Activated naive CD8-positive, alpha-beta T cell (primary cell): ENCODE measurements around the gene C12orf56.

Experiments used
- H3K27ac Mint-ChIP-seq: one replicate; pipeline ENCODE4 v1.8.0; 2021; ENCODE audit warnings: mixed read lengths
- H3K27me3 Mint-ChIP-seq: one replicate; pipeline ENCODE4 v1.8.0; 2021; ENCODE audit warnings: mixed read lengths
- H3K36me3 Mint-ChIP-seq: one replicate; pipeline ENCODE4 v1.8.0; 2021; ENCODE audit warnings: mixed read lengths
- H3K4me1 Mint-ChIP-seq: one replicate; pipeline ENCODE4 v1.8.0; 2021; ENCODE audit warnings: low read depth, mixed read lengths
- H3K4me3 Mint-ChIP-seq: one replicate; pipeline ENCODE4 v1.8.0; 2021; ENCODE audit warnings: mild to moderate bottlenecking, mixed read lengths
- H3K9me3 Mint-ChIP-seq: one replicate; pipeline ENCODE4 v1.8.0; 2021; ENCODE audit warnings: low read depth, mixed read lengths

C12orf56 gene

GRCh38 chr12:64390275-64390851, at the start of gene C12orf56:
Gene C12orf56 (minus strand): TSS chr12:64390758. CDS start chr12:64390565, 193 bp downstream.
- no peaks in the 10 kb centered on the region for H3K9me3 Mint-ChIP-seq
- H3K36me3 Mint-ChIP-seq, result no peaks in the 10 kb centered on the region
- H3K27me3 Mint-ChIP-seq, result no peaks in the 10 kb centered on the region
- peak within 1 kb of the TSS; percentile 58 for H3K27ac Mint-ChIP-seq
- H3K4me3 Mint-ChIP-seq, result peak within 1 kb of the TSS; percentile 85
- H3K4me1 Mint-ChIP-seq, result peaks cover 17% of the 10 kb centered on the region

DNA sequence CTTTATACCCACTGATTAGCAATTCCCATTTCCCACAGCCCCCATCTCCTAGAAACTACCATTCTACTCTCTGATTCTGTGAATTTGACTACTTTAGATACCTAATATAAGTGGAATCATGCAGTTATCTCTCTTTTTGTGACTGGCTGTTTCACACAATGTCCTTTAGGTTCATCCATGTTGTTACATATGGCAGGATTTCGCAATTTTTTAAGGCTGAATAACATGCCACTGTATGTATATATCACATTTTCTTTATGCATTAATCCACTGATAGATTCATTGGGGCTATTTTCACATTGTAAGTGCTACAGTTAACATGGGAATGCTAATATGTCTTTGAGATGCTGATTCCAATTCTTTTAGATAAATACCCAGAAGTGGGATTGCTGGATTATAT, 49.5 kb upstream of the C12orf56 start:
- peaks cover 19% of the 10 kb centered on the region for H3K36me3 Mint-ChIP-seq
- H3K9me3 Mint-ChIP-seq, result no peaks in the 10 kb centered on the region
- no peaks in the 10 kb centered on the region for H3K27me3 Mint-ChIP-seq
- no peak overlapping the region for H3K4me3 Mint-ChIP-seq
- H3K4me1 Mint-ChIP-seq, result peaks cover 6% of the 10 kb centered on the region
- H3K27ac Mint-ChIP-seq, result no peak overlapping the region

DNA sequence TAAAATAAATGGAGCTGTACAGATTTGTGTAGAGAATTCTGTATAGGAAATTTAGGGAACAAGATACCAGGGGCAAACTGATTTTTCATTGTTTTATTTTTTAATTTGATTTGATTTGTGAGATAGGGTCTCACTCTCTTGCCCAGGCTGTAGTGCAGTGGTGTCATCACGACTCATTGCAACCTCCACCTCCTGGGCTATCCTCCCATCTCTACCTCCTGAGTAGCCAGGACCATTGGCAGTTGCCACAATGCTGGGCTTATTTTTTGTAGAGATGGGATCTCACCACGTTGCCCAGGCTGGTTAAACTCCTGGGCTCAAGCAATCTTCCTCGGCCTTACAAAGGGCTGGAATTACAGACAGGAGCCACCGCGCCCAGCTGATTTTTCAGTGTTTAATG, 43.4 kb upstream of the C12orf56 start:
- no peak overlapping the region for H3K27ac Mint-ChIP-seq
- H3K4me1 Mint-ChIP-seq, result no peaks in the 10 kb centered on the region
- peaks cover 24% of the 10 kb centered on the region for H3K36me3 Mint-ChIP-seq
- H3K4me3 Mint-ChIP-seq, result no peak overlapping the region
- H3K27me3 Mint-ChIP-seq, result no peaks in the 10 kb centered on the region
- no peaks in the 10 kb centered on the region for H3K9me3 Mint-ChIP-seq

DNA sequence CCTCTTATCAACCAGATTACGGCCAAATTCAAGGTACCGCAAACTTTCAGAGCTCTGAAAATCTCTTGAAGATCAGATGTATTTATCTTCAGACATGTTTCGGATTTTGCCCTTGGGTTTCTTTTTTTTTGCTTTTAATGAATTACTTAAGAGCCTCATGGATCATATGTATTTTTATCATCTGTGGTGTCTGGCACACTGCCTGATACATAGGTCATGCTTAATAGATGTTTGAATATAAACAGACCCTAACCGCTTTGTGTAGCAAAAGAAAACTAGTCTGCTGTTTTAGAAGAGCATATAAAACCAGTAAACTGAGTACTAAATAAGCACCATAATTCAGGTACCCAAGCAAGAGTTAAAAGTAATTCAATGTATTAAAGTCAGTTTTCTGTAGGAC, 41.2 kb upstream of the C12orf56 start:
- Mint-ChIP-seq H3K27me3 (no peaks in the 10 kb centered on the region), H3K27ac (no peak overlapping the region), H3K4me3 (no peak overlapping the region), H3K36me3 (peaks cover 19% of the 10 kb centered on the region), H3K9me3 (no peaks in the 10 kb centered on the region), H3K4me1 (no peaks in the 10 kb centered on the region)

DNA sequence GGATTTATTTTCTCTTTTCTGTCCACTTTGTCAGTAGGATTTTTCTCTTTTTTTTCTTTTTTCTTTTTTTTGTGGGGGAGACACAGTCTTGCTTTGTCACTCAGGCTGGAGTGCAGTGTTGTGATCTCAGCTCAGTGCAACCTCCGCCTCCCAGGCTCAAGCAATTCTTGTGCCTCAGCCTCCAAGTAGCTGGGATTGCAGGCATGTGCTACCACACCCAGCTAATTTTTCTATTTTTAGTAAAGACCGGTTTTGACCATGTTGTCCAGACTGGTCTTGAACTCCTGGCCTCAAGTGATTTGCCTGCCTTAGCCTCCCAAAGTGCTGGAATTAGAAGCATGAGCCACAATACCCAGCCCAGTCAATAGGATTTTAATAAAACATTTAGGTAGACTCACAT, 40.3 kb upstream of the C12orf56 start:
- Mint-ChIP-seq H3K36me3 (peaks cover 18% of the 10 kb centered on the region), H3K4me3 (no peak overlapping the region), H3K27me3 (no peaks in the 10 kb centered on the region), H3K4me1 (no peaks in the 10 kb centered on the region), H3K27ac (no peak overlapping the region), H3K9me3 (no peaks in the 10 kb centered on the region)

DNA sequence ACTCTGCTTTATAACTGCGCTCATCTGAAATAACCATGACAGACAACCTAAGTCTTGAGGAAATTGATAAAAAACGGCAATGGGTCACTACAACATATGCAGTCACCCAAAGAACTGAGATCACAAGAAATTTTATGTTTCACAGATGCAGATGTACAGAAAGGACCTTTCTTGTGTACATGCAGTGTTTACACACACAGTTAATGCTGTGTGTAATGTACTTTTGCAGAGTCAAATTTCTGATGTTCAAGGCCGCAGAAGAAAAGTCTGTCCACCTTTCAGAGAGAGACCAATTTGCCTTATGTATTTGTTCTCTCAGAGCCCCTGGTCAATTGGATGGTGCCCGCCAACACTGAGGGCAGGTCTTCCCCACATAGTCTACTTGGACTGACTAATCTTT, 38.4 kb upstream of the C12orf56 start:
- H3K9me3 Mint-ChIP-seq, result no peaks in the 10 kb centered on the region
- H3K27ac Mint-ChIP-seq, result no peak overlapping the region
- H3K27me3 Mint-ChIP-seq, result no peaks in the 10 kb centered on the region
- peaks cover 20% of the 10 kb centered on the region for H3K36me3 Mint-ChIP-seq
- H3K4me1 Mint-ChIP-seq, result no peaks in the 10 kb centered on the region
- no peak overlapping the region for H3K4me3 Mint-ChIP-seq

DNA sequence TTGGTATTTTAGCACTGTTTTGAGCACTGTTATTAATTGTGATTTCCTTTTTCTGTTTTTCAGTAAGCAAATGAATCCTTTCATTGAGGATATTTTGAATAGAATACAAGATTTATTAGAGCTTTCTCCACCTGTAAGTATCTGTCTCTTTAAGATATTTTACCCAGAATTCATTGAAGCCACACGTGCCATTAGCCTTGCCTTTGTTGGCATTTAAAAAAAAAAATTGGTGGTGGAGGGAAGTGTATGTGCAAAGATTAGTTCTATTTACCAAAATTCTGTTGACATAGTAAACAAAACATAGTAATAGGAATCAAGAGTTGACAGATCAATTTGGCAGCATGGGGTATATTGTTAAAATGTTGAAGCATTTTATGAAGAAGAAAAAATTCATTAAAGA, 37.4 kb upstream of the C12orf56 start:
- Mint-ChIP-seq H3K9me3 (no peaks in the 10 kb centered on the region), H3K4me3 (no peak overlapping the region), H3K4me1 (no peaks in the 10 kb centered on the region), H3K36me3 (peaks cover 21% of the 10 kb centered on the region), H3K27me3 (no peaks in the 10 kb centered on the region), H3K27ac (no peak overlapping the region)

GRCh38 chr12:64419696-64420095, 29.1 kb upstream of the C12orf56 start:
- Mint-ChIP-seq H3K36me3 (peaks cover 21% of the 10 kb centered on the region), H3K27me3 (no peaks in the 10 kb centered on the region), H3K4me1 (peaks cover 14% of the 10 kb centered on the region), H3K9me3 (no peaks in the 10 kb centered on the region), H3K4me3 (no peak overlapping the region), H3K27ac (no peak overlapping the region)

DNA sequence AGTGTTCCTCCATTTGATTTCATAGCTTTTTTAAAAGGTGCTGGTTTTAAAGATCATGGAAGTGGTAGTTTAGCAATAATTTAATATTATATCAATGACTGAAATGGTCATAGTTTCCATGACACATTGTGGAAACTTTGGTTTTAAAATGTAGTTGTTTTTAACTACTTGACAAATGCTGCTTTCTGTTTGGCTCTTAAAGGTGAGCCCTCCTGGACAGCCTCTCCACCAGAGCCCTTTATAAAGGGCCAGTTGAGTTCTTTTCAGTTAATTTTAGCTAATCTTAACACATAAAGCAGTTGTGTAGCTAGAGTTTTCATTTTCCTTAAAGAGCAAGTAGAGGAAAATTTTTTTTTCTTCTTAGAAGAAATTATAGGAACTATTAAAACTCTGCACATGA, 27.7 kb upstream of the C12orf56 start:
- H3K27me3 Mint-ChIP-seq, result no peaks in the 10 kb centered on the region
- peak overlapping the region; percentile 81 for H3K27ac Mint-ChIP-seq
- H3K4me3 Mint-ChIP-seq, result no peak overlapping the region
- H3K36me3 Mint-ChIP-seq, result peaks cover 19% of the 10 kb centered on the region
- H3K4me1 Mint-ChIP-seq, result peaks cover 14% of the 10 kb centered on the region
- no peaks in the 10 kb centered on the region for H3K9me3 Mint-ChIP-seq

DNA sequence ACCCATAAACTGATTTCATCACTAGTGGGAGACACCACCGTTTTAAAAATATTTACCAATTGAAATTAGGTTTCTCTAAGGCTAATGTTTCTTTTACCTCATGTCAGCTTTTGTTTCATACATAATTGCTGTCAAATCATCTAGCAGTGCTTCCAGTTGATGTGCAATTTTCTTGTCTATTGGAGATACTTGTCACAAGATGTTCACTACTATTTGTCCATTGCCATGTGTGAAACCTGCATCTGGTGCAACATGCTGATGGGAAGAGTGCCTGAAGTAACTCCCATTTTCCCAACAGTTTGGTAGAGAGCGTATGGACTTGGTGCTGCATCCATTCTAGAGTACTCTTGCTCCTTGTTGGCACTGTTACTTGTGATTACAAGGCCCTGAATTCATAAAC, 23.3 kb upstream of the C12orf56 start:
- Mint-ChIP-seq H3K4me3 (no peak overlapping the region), H3K4me1 (peaks cover 15% of the 10 kb centered on the region), H3K9me3 (no peaks in the 10 kb centered on the region), H3K27ac (no peak overlapping the region), H3K27me3 (no peaks in the 10 kb centered on the region), H3K36me3 (peaks cover 19% of the 10 kb centered on the region)

DNA sequence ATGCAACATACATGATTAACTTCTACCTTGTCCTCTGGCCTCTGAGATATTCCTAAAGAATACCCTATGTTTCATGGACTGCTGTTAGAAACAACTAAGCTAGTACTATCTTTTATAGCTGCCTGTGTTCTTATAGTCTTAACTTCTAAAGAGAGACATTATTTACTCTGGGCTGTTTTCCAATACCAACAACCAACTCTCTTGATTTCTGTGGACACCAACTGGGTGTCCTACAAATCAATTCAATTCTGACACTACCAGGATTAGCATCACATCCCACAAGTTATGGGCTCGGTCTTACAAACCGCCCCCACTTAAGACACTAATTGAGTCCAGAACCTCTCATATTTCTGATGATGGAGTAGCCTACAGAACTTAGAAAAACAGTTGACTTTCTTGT, 21.9 kb upstream of the C12orf56 start:
- Mint-ChIP-seq H3K36me3 (peaks cover 17% of the 10 kb centered on the region), H3K4me1 (peaks cover 9% of the 10 kb centered on the region), H3K27ac (no peak overlapping the region), H3K4me3 (no peak overlapping the region), H3K9me3 (no peaks in the 10 kb centered on the region), H3K27me3 (no peaks in the 10 kb centered on the region)

- H3K4me1 Mint-ChIP-seq, result peaks cover 14% of the 10 kb centered on the region
- no peaks in the 10 kb centered on the region for H3K9me3 Mint-ChIP-seq
- no peak overlapping the region for H3K27ac Mint-ChIP-seq
- peaks cover 16% of the 10 kb centered on the region for H3K36me3 Mint-ChIP-seq
- no peak overlapping the region for H3K4me3 Mint-ChIP-seq
- no peaks in the 10 kb centered on the region for H3K27me3 Mint-ChIP-seq
These were observed 20.9 kb upstream of the C12orf56 start for GRCh38 chr12:64411427-64411826.

DNA sequence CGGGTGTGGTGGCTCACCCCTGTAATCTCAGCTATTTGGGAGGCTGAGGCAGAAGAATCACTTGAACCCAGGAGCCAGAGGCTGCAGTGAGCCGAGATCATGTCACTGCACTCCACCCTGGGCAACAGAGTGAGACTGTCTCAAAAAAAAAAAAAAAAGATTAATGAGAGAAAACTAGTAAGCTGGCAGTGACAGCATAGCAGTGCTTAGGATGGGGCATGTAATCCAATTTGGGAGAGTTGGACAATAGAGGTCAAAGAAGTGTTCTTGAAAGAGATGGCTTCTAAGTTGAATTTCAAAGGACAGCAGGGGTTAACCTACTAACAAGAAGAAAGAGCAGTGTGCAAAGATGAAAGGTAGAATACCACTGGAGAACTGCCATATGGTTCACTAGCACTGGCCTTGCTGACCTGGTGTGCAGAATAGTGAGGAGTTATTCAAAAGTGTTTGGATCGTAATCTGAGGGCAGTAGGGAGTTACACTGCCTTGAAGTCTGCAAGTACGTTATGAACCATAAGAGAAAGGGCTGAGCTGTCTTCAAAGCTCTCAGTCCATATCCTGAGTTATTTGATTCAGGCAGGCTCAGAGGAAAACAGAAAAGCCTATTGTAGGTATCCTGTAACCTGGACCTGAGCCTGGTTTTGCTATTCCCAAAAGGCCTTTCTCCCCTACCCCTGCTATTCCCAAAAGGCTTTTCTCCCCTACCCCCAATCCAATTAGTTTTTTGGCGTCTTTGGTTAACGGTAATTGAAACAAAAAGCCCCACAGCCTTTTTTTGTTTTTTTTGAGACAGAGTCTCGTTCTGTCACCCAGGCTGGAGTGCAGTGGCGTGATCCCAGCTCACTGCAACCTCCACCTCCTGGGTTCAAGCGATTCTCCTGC, 17.0 kb upstream of the C12orf56 start:
- peak overlapping the region; percentile 34 for H3K27ac Mint-ChIP-seq
- H3K27me3 Mint-ChIP-seq, result no peaks in the 10 kb centered on the region
- peak overlapping the region; percentile 25 for H3K4me3 Mint-ChIP-seq
- no peaks in the 10 kb centered on the region for H3K9me3 Mint-ChIP-seq
- H3K36me3 Mint-ChIP-seq, result peaks cover 10% of the 10 kb centered on the region
- peaks cover 21% of the 10 kb centered on the region for H3K4me1 Mint-ChIP-seq

DNA sequence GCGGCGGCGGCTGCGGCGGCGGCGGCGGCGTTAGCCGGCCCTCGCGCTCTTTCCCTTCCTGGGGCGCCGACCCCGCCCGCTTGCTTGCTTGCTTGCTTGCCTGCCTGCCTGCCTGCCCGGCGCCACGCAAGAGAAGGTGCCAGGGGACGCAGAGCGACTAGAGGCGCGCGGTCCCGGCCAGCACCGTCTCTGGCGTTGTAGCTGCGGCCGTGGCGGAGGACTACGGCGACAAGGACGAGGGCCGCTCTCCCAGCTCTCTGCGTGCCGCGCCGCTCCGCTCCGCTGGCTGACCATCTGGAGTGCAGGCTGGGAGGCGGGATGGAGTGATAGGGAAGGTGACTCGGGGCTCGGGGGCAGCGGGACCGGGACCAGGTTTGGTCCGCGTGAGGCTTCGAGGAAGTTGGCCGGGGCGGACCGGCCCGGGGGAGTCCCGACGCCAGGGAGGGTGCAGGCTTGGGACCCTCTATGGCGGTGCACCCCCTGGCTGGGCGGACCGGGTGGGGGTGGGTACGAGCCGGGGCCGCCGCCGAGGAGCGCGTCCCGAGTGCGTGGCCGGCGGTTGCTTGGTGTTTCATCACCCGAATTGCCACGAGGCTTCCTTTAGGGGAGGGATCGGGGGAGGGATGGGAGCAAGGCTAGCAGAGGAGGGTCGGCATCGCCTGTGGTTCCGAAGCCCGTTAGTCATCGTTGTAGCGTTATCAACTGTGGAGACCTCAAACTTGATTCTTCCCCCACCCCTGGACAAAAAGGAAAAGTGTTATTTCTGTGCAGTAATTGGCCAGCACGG, 14.1 kb upstream of the C12orf56 start:
- peak overlapping the region; percentile 99 for H3K27ac Mint-ChIP-seq
- H3K9me3 Mint-ChIP-seq, result no peaks in the 10 kb centered on the region
- H3K4me3 Mint-ChIP-seq, result peak overlapping the region; percentile 97
- peaks cover 23% of the 10 kb centered on the region for H3K4me1 Mint-ChIP-seq
- no peaks in the 10 kb centered on the region for H3K27me3 Mint-ChIP-seq
- peaks cover 2% of the 10 kb centered on the region for H3K36me3 Mint-ChIP-seq
